OCI-LY1 (cell line): ENCODE data around the gene GUCY1A2.

Experiments used
- H2AFZ ChIP-seq: fragments of 200-600 bp; sonication (generic), shearing (Covaris generic); 2 replicates; pipeline ENCODE4 v1.6.0; 2014; ENCODE audit warnings: antibody characterized with exemption, mild to moderate bottlenecking, low read length
- H3F3A ChIP-seq: fragments of 200-600 bp; sonication (generic), shearing (Covaris generic); 2 replicates; pipeline ENCODE4 v1.6.0; 2014; ENCODE audit warnings: mild to moderate bottlenecking, antibody characterized with exemption, low read length, moderate library complexity; ENCODE audit not compliant: insufficient read depth
- H3K27ac ChIP-seq: fragments of 200-600 bp; sonication (generic); 2 replicates; pipeline ENCODE4 v1.5.1; 2014; ENCODE audit warnings: low read length, mixed run types, mild to moderate bottlenecking, low read depth; ENCODE audit not compliant: poor library complexity, severe bottlenecking
- H3K27me3 ChIP-seq: fragments of 200-600 bp; sonication (generic); 2 replicates; pipeline ENCODE4 v1.6.0; 2014; ENCODE audit warnings: antibody characterized with exemption, mild to moderate bottlenecking, low read length, moderate library complexity; ENCODE audit not compliant: insufficient read depth
- H3K36me3 ChIP-seq: fragments of 200-600 bp; sonication (generic); 2 replicates; pipeline ENCODE4 v1.6.1; 2014; ENCODE audit warnings: mild to moderate bottlenecking, antibody characterized with exemption, low read length, moderate library complexity, mixed read lengths; ENCODE audit not compliant: insufficient read depth
- H3K4me1 ChIP-seq: fragments of 200-600 bp; sonication (generic); 2 replicates; pipeline ENCODE4 v1.5.1; 2014; ENCODE audit warnings: mild to moderate bottlenecking, low read length, moderate library complexity; ENCODE audit not compliant: insufficient read depth, severe bottlenecking
- H3K4me2 ChIP-seq: fragments of 200-600 bp; sonication (generic), shearing (Covaris generic); 2 replicates; pipeline ENCODE4 v1.6.1; 2014; ENCODE audit warnings: low read length
- H3K4me3 ChIP-seq: fragments of 200-600 bp; sonication (generic); 2 replicates; pipeline ENCODE4 v1.5.1; 2014; ENCODE audit warnings: low read length, low read depth, mild to moderate bottlenecking, mixed read lengths; ENCODE audit not compliant: poor library complexity, severe bottlenecking
- H3K79me2 ChIP-seq: fragments of 200-600 bp; shearing (Covaris generic); 2 replicates; pipeline ENCODE4 v1.6.1; 2016; ENCODE audit warnings: mixed run types, low read length, mixed read lengths; ENCODE audit not compliant: insufficient read depth
- H3K9ac ChIP-seq: fragments of 200-600 bp; sonication (generic), shearing (Covaris generic); 2 replicates; pipeline ENCODE4 v1.6.1; 2014; ENCODE audit warnings: mild to moderate bottlenecking, low read length, mixed read lengths
- H3K9me2 ChIP-seq: fragments of 200-600 bp; sonication (generic), shearing (Covaris generic); 2 replicates; pipeline ENCODE4 v1.6.1; 2014; ENCODE audit warnings: low read depth, mild to moderate bottlenecking, low read length, mixed read lengths
- H3K9me3 ChIP-seq: fragments of 200-600 bp; shearing (Covaris generic); 2 replicates; pipeline ENCODE4 v1.6.1; 2014; ENCODE audit warnings: low read length, mixed read lengths
- H4K20me1 ChIP-seq: fragments of 200-600 bp; sonication (generic), shearing (Covaris generic); 2 replicates; pipeline ENCODE4 v1.6.0; 2016; ENCODE audit warnings: mild to moderate bottlenecking, low read length; ENCODE audit not compliant: insufficient read depth
- CTCF ChIP-seq: fragments of 200-600 bp; sonication (generic), shearing (Covaris generic); IDR thresholded peaks from 2 replicates; pipeline ENCODE4 v1.5.1; 2017; ENCODE audit warnings: mild to moderate bottlenecking, antibody characterized with exemption, low read length, moderate library complexity, mixed read lengths
- EZH2 ChIP-seq: fragments of 200-600 bp; sonication (generic), shearing (Covaris generic); IDR thresholded peaks from 2 replicates; pipeline ENCODE4 v1.8.0; 2017; ENCODE audit warnings: borderline replicate concordance, mixed run types, mild to moderate bottlenecking, antibody characterized with exemption, low read length, moderate library complexity, mixed read lengths

The GUCY1A2 gene

GRCh38 chr11:106625566-106625965 is 392.7 kb downstream of the GUCY1A2 start:
- TF ChIP-seq CTCF, result no peak
- TF ChIP-seq EZH2, result no peak
- Histone ChIP-seq H3F3A (no peaks in the 10 kb centered on the region), H3K4me2 (no peak overlapping the region), H3K36me3 (no peaks in the 10 kb centered on the region), H3K27me3 (no peaks in the 10 kb centered on the region), H3K4me1 (no peaks in the 10 kb centered on the region), H3K79me2 (no peaks in the 10 kb centered on the region), H4K20me1 (no peaks in the 10 kb centered on the region), H3K9ac (no peak overlapping the region), H3K9me3 (no peaks in the 10 kb centered on the region), H3K9me2 (no peaks in the 10 kb centered on the region), H2AFZ (no peak overlapping the region), H3K27ac (no peak overlapping the region), H3K4me3 (no peak overlapping the region)

- H4K20me1 ChIP-seq, result no peaks in the 10 kb centered on the region
Measured at GRCh38 chr11:106624377-106624776, 393.9 kb downstream of the GUCY1A2 start.

More at GRCh38 chr11:106624377-106624776, 393.9 kb downstream of the GUCY1A2 start:
- Histone ChIP-seq H3K79me2 (no peaks in the 10 kb centered on the region), H3F3A (no peaks in the 10 kb centered on the region), H3K9ac (no peak overlapping the region), H3K4me1 (no peaks in the 10 kb centered on the region), H3K27me3 (no peaks in the 10 kb centered on the region), H3K9me2 (no peaks in the 10 kb centered on the region), H3K36me3 (no peaks in the 10 kb centered on the region), H2AFZ (no peak overlapping the region), H3K4me2 (no peak overlapping the region), H3K9me3 (no peaks in the 10 kb centered on the region), H3K4me3 (no peak overlapping the region), H3K27ac (no peak overlapping the region)
- no peak for TF ChIP-seq CTCF
- TF ChIP-seq EZH2, result no peak
